ENCODE data around the gene PDF. TPM values are rescaled to one million over a fixed set of nuclear protein-coding genes. Genes with fewer than 3 reads are reported as not detected.

Gene PDF
- total RNA-seq, 1 donor from 2014 or later = 6.1 TPM

GRCh38 chr16:69286941-69287713 lies 43.3 kb downstream of the PDF start:
- FAIRE-seq = peak; percentile 96
- DNase-seq (ENCODE audit: low spot score in 2 of 2) = peak in 1 of 2 donors; percentile 22

GRCh38 chr16:69285240-69285639 lies 45.1 kb downstream of the PDF start:
- no peak for FAIRE-seq
- no peak for DNase-seq (ENCODE audit: low spot score in 2 of 2)

- DNase-seq (ENCODE audit: low spot score in 2 of 2) (no peak), FAIRE-seq (no peak)
Measured at GRCh38 chr16:69283851-69284250, 46.5 kb downstream of the PDF start.

GRCh38 chr16:69277413-69277812 lies 53.0 kb downstream of the PDF start:
- DNase-seq (ENCODE audit: low spot score in 2 of 2) = no peak
- no peak for FAIRE-seq

Other genes starting within 250 kb of the PDF start
- 4.9 TPM for gene HAS3, start 224.9 kb downstream of the PDF start, total RNA-seq
- 26.5 TPM for gene CHTF8, start 198.0 kb downstream of the PDF start, total RNA-seq
- gene UTP4, start 197.9 kb downstream of the PDF start, total RNA-seq = 39.1 TPM
- gene SNTB2, start 143.4 kb downstream of the PDF start, total RNA-seq = 12.2 TPM
- 40.8 TPM for gene VPS4A, start 19.2 kb downstream of the PDF start, total RNA-seq
- 41.6 TPM for gene COG8, start 9.0 kb upstream of the PDF start, total RNA-seq
- gene NIP7, start 9.2 kb upstream of the PDF start, total RNA-seq = 13.0 TPM
- not detected for gene TMED6, start 21.2 kb upstream of the PDF start, total RNA-seq
- 110 TPM for gene TERF2, start 55.4 kb upstream of the PDF start, total RNA-seq
- gene CYB5B, start 94.0 kb upstream of the PDF start, total RNA-seq = 49.3 TPM
- gene NFAT5, start 235.4 kb upstream of the PDF start, total RNA-seq = 14.7 TPM

All from frontal cortex (tissue), 4 donors.